Heart left ventricle (tissue), 16 donors: ENCODE measurements around the gene PARS2. TPM values are rescaled to one million over a fixed set of nuclear protein-coding genes. Genes with fewer than 3 reads are reported as not detected.

Source experiments
- ATAC-seq, 4 donors: fragments of 200-7000 bp; cut with Tn5 transposase; one replicate each; pipeline ENCODE4 v1.9.1; 2020 to 2022; ENCODE audit warnings: moderate library complexity in 4 of 4, mild to moderate bottlenecking in 3 of 4, moderate number of reproducible peaks in 1 of 4
- DNase-seq, 5 donors: peaks; one replicate each; pipeline ENCODE4 v3.0.0-alpha.2; 2020
- H3K27ac ChIP-seq, 12 donors: fragments of 200-600 bp; sonication (generic) in 4 of 12; one replicate each; pipeline versions ENCODE4 v1.5.0 to v1.8.0; 2016 to 2022; ENCODE audit warnings: mild to moderate bottlenecking in 2 of 12
- H3K27me3 ChIP-seq, 9 donors: fragments of 200-600 bp; sonication (generic) in 2 of 9; one replicate each; pipeline versions ENCODE4 v1.5.1 to v1.8.0; 2016 to 2022; ENCODE audit warnings: mild to moderate bottlenecking in 3 of 9
- H3K36me3 ChIP-seq, 9 donors: fragments of 200-600 bp; sonication (generic) in 2 of 9; one replicate each; pipeline versions ENCODE4 v1.5.0 to v1.8.0; 2018 to 2022; ENCODE audit warnings: mild to moderate bottlenecking in 2 of 9
- H3K4me1 ChIP-seq, 12 donors: fragments of 200-600 bp; sonication (generic) in 4 of 12; one replicate each; pipeline versions ENCODE4 v1.5.0 to v1.8.0; 2016 to 2022; ENCODE audit warnings: mild to moderate bottlenecking in 3 of 12
- H3K4me3 ChIP-seq, 12 donors: fragments of 200-600 bp; sonication (generic) in 4 of 12; one replicate each; pipeline versions ENCODE4 v1.5.0 to v1.8.0; 2017 to 2022; ENCODE audit warnings: mild to moderate bottlenecking in 9 of 12, moderate library complexity in 4 of 12
- H3K9me3 ChIP-seq, 12 donors: fragments of 200-600 bp; sonication (generic) in 4 of 12; one replicate each; pipeline versions ENCODE4 v1.5.0 to v1.8.0; 2016 to 2022; ENCODE audit warnings: mild to moderate bottlenecking in 1 of 12
- POLR2A ChIP-seq, 2 donors: fragments of 450-650 bp; IDR thresholded peaks; one replicate each; pipeline ENCODE4 v1.6.1; 2017; ENCODE audit warnings: antibody characterized with exemption in 2 of 2, mild to moderate bottlenecking in 2 of 2, moderate library complexity in 2 of 2
- WGBS, 4 donors: extraction: QIAGEN DNeasy Blood & Tissue Kit in 2 of 4; methylation state at CpG; one replicate each; pipeline versions ENCODE4 v1.1.5 to v1.1.7; 2013 to 2018; 5-methylcytosine and 5-hydroxymethylcytosine counted together
- intact Hi-C, 10 donors: fragments of 100-400 bp; cut with DNase I; formaldehyde crosslinking; loops; one replicate each; pipeline versions ENCODE4 v1.11.1 to v1.14.2; 2022
- polyA plus RNA-seq, 2 donors: library from polyadenylated mRNA; stranded (reverse); fragments of 200-250 nt; gene quantifications; one replicate each; pipeline ENCODE4 v1.2.3, GENCODE V29; 2013
- total RNA-seq, 9 donors: library from RNA; depleted of rRNA in 2 of 9; stranded (reverse); fragments of >200 nt in 2 of 9; fragmentation: NEBNext Ultra II Directional in 3 of 9; extraction: Animal tissue kit (Norgen Biotek cat#: 25700) in 3 of 9; gene quantifications; one replicate each; pipeline versions ENCODE4 v1.1.0 to v1.2.4, GENCODE V29; 2016 to 2023
- TF ChIP-seq, protein P1 (sequence below), 12 donors: fragments of 200-600 bp; sonication (generic) in 4 of 12; IDR thresholded peaks; one replicate each; pipeline versions ENCODE4 v1.5.0 to v1.8.0; 2018 to 2022; ENCODE audit warnings: antibody characterized with exemption in 12 of 12, mild to moderate bottlenecking in 5 of 12
- donor health status: ischemic (EF 13 %, LVEDD 7.1; RV severe dilation, severe dysfunction).
- donor health status: healthy with polysubstance abuse.
- donor health status: DM: no; HTN: yes; CAD: no.
- donor health status: DM: no; HTN: no; CAD: no.
- donor health status: ischemic (EF 25% LVEDD 6.9; RV normal size, moderate dysfunction).
- donor health status: ischemic (EF 25% LVEDD 5.7; RV mildly dilated, moderate dysfunction).
- donor health status: healthy.
- donor health status: DM: yes; HTN: yes; CAD: no.
- donor health status: ischemic (EF 35%, LVEDD 5.7; RV mildly dilated, moderate dysfunction).
- donor health status: nonischemic (EF 11% LVEDD 7.7; RV severe dilation, severe dysfunction).
- donor health status: DM: yes; HTN: yes; CAD: no.
- donor health status: PGD.
- donor health status: ischemic (EF 29% LVEDD 5.4; RV normal size, mild dysfunction).
- donor health status: nonischemic (EF 23%, LVEDD 6.1; RV moderate dilation, normal function).

PARS2 gene
- total and polyA plus RNA-seq, 11 donors = 1.7 to 7.7 (median 4.7) TPM

DNA sequence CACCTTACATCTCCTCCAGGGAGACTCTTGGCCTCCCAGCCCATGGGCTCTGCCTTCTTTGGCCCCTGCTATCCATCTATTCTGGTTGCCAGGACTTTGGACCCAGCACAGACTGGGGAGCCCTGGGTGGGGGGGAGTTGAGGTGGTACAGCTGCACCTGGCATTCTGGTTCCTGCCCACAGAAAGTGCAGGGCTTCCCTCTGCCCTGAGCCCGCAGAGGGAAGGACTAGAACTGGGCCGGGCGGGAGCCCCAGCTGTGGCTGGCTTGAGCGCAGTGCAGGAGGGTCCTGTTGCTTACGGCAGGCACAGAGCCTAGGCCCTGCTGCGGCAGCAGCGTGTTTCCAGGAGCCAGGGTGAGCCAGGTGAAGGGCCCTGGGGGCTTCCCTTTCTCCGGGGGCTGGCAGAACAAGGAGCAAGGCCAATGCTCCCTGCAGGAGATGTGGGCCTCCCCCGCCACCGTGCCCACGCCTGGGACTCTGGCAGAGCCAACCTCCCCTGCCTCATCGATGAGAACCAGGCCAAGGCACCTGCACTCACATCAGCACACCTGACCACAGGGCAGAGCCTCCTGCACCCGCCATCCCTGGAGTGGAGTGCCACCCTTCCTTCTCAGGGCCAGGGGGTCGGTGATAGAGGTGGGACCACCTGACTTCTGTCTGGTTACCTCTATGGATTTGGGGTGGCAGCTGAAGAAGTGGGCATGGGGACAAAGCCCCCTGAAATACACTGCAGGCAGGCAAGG, 16.1 kb downstream of the PARS2 start:
- H3K4me3 ChIP-seq = no peak overlapping the region
- DNase-seq (no peak), ATAC-seq (no peak)
- 79 to 91% (median 87%) methylated on average over 7 to 14 of the region's 14 CpGs for WGBS, 4 donors
- no peak for TF ChIP-seq POLR2A (IDR thresholded peaks at IDR 0.05)
- TF ChIP-seq, protein P1, sequence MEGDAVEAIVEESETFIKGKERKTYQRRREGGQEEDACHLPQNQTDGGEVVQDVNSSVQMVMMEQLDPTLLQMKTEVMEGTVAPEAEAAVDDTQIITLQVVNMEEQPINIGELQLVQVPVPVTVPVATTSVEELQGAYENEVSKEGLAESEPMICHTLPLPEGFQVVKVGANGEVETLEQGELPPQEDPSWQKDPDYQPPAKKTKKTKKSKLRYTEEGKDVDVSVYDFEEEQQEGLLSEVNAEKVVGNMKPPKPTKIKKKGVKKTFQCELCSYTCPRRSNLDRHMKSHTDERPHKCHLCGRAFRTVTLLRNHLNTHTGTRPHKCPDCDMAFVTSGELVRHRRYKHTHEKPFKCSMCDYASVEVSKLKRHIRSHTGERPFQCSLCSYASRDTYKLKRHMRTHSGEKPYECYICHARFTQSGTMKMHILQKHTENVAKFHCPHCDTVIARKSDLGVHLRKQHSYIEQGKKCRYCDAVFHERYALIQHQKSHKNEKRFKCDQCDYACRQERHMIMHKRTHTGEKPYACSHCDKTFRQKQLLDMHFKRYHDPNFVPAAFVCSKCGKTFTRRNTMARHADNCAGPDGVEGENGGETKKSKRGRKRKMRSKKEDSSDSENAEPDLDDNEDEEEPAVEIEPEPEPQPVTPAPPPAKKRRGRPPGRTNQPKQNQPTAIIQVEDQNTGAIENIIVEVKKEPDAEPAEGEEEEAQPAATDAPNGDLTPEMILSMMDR (IDR thresholded peaks at IDR 0.05) = no peak
- H3K27ac ChIP-seq = no peak overlapping the region
- H3K4me1 ChIP-seq = no peaks in the 10 kb centered on the region
- H3K9me3 ChIP-seq = no peaks in the 10 kb centered on the region
- H3K36me3 ChIP-seq = peaks cover 0 to 9% (median 0%) of the 10 kb centered on the region in 9 donors
- no peaks in the 10 kb centered on the region for H3K27me3 ChIP-seq
- intact Hi-C loops = no loop called here

DNA sequence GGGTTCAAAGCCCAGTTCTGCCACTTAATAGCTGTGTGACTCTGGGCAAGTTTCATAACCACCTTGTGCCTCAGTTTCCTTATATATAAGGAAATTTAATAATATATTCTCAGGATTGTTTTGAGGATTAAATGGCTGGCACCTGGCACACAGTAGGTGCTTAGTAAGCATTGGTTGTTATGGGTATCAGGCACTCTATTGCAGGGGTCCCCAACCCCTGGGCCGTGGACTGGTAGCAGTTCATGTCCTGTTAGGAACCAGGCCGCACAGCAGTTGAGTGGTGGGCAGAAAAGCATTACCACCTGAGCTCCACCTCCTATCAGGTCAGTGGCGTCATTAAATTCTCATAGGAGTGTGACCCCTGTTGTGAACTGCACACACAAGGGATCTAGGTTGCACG, 18.5 kb downstream of the PARS2 start:
- no peaks in the 10 kb centered on the region for H3K27me3 ChIP-seq
- H3K9me3 ChIP-seq = no peaks in the 10 kb centered on the region
- TF ChIP-seq, protein P1 (IDR thresholded peaks at IDR 0.05) = no peak
- no peak for TF ChIP-seq POLR2A (IDR thresholded peaks at IDR 0.05)
- DNase-seq (no peak), ATAC-seq (no peak)
- H3K4me1 ChIP-seq = no peaks in the 10 kb centered on the region
- H3K36me3 ChIP-seq = peaks cover 0 to 33% (median 22%) of the 10 kb centered on the region in 9 donors
- no peak overlapping the region for H3K4me3 ChIP-seq
- intact Hi-C loops = no loop called here
- 94 to 97% (median 96%) methylated on average over 4 of the region's 4 CpGs for WGBS, 4 donors
- no peak overlapping the region for H3K27ac ChIP-seq

DNA sequence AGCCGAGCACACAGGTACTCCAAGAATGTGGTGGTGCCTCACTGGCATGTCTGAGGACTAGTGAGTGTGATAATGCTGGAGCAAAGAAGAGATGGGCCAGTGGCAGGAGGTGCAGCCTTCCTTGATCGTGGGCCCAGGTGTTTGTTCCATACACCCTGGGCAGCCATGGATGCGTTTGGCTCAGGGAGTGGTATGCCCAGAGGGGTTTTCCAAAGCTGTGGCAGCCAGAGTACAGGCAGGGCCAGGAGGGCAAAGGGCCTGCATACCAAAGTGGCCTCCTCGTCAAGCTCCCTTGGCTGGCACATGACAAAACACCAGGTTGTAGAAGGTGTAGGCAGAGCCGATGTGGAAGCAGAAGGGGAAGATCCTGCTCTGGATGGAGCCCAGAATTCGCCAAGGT, 19.0 kb downstream of the PARS2 start:
- DNase-seq (no peak), ATAC-seq (no peak)
- Histone ChIP-seq H3K27me3 (no peaks in the 10 kb centered on the region), H3K9me3 (no peaks in the 10 kb centered on the region), H3K27ac (no peak overlapping the region), H3K4me3 (no peak overlapping the region), H3K36me3 (peaks cover 0 to 39% (median 28%) of the 10 kb centered on the region in 9 donors), H3K4me1 (no peaks in the 10 kb centered on the region)
- intact Hi-C loops = no loop called here
- TF ChIP-seq POLR2A (IDR thresholded peaks at IDR 0.05) = no peak
- TF ChIP-seq, protein P1 (IDR thresholded peaks at IDR 0.05) = no peak
- WGBS, 4 donors = 78 to 92% (median 89%) methylated on average over 6 of the region's 6 CpGs

DNA sequence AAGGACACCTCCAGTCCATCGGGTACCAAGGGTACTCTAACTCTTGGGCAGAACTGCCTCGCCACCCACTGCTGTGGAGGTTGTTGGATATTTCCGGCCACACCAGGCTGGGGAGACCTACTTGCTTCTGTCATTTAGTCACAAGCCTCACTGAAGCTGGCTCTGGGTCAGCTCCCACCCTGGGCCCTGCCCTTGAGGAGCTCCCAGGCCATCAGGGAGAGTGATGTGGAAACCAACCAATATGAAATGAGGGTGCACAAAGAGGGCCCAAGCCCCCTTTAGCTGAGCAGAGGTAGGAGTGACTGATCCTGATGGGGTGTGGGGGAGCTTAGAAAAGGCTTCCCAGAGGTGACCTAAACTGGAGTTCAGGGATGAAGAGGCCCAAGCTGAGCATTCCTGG, 19.6 kb downstream of the PARS2 start:
- 90 to 98% (median 97%) methylated on average over 3 of the region's 3 CpGs; no CpG with 5 or more reads in 1 of the 4 donors for WGBS, 4 donors
- Histone ChIP-seq H3K4me1 (no peaks in the 10 kb centered on the region), H3K9me3 (no peaks in the 10 kb centered on the region), H3K27me3 (no peaks in the 10 kb centered on the region), H3K4me3 (no peak overlapping the region), H3K36me3 (peaks cover 0 to 45% (median 34%) of the 10 kb centered on the region in 9 donors), H3K27ac (no peak overlapping the region)
- TF ChIP-seq, protein P1 (IDR thresholded peaks at IDR 0.05) = no peak
- TF ChIP-seq POLR2A (IDR thresholded peaks at IDR 0.05) = no peak
- no peak for DNase-seq
- no peak for ATAC-seq
- intact Hi-C loops = no loop called here
